GM12873 (cell line): ENCODE data around the gene KCNQ2.

Experiments used
- TF ChIP-seq, protein P1 (sequence below): IDR thresholded peaks from 2 replicates; pipeline ENCODE4 v1.5.1; 2012; ENCODE audit warnings: low read depth, mild to moderate bottlenecking, moderate library complexity, low read length, control low read depth; ENCODE audit not compliant: insufficient read depth; ENCODE audit errors: missing control alignments

The KCNQ2 gene

DNA sequence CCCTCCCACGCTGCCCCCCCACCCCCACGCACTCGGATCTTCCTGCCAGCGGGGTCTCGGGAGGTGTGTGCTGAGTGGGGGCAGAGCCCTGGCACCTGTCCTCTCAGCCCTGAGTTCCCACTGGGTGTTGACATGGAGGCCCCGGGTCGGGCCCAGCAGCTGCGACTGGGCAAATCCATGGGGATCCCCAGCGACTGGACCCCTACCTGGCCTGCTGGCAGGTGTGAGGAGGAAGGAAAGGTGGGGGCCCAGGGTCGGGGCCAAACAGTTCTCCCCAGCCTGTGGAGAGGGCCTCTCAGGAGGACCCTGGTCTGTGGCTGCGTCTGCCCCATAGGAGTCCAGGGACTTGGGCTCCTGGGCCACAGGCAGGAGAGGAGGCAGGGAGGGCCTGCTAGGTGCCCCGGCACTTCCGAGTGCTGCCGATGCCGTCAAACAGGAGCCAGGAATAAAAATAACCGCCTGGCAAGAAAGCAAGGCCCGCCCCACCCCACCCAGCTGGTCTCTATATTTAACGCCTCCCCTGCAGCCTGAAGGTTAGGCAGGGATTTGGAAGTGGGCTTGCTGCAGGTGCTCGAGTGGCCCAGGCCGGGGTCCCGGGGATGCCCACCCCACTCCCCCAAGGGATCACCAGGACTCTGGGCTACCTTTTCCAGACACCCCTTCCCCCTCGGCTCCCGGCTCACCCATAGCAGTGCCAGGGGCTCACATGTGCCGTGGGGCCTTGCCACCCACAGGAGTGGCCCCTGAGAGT is 27.9 kb upstream of the KCNQ2 start:
- TF ChIP-seq, protein P1, sequence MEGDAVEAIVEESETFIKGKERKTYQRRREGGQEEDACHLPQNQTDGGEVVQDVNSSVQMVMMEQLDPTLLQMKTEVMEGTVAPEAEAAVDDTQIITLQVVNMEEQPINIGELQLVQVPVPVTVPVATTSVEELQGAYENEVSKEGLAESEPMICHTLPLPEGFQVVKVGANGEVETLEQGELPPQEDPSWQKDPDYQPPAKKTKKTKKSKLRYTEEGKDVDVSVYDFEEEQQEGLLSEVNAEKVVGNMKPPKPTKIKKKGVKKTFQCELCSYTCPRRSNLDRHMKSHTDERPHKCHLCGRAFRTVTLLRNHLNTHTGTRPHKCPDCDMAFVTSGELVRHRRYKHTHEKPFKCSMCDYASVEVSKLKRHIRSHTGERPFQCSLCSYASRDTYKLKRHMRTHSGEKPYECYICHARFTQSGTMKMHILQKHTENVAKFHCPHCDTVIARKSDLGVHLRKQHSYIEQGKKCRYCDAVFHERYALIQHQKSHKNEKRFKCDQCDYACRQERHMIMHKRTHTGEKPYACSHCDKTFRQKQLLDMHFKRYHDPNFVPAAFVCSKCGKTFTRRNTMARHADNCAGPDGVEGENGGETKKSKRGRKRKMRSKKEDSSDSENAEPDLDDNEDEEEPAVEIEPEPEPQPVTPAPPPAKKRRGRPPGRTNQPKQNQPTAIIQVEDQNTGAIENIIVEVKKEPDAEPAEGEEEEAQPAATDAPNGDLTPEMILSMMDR, result no peak

DNA sequence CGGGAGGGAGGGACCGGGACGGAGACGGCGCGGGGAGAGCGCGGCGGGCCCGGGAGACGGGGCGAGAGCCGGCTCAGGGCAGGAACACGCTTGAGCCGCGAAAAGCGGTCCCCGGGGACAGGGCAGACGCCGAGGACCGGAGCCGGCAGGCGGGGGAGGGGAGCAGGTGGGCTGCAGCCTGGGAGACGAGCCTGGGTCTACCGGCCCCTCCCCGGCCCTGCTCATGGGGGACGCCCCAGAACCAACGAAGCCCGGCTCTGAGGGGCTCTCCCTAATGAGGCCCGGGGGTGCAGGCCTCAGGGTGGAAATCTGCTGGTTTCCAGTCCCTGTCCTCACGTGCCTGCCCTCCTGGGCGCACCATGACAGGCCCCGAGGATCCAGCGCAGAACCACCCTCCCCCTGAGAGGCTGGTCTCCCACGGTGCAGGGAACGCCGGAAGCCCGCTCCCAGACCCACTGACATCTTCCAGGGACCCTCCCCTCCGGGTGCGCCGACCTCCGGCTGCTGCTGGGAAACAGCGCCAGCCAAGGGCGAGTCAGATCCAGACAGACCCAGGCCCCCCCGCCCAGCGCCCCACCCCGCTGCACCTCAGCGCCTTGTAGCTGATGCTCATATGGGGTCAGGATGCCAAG is 27.0 kb upstream of the KCNQ2 start:
- TF ChIP-seq, protein P1, result no peak

DNA sequence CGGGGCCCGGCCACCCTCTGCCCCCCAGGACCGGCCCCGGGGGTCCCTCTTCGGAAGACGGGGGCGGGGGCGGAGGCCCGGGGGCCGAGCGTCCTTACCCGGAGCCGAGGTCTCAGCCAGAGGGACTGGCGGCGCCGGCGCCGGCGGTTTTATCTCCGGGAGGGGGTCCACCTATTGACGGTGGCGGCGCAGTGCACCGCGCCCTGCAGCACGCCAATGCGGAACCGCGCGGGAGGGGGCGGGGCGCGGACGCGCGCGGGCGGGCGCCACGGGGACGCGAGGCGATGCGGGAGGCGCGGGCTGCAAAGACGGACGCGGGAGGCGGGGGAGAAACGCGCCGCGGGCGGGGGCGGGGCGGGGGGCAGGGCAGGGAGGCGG is 26.5 kb upstream of the KCNQ2 start, which contains the start of gene EEF1A2:
Gene EEF1A2 (minus strand): TSS at position 124 of the 378 bp plus-strand sequence. CDS start 1,320 bp downstream, outside the sequence.
- TF ChIP-seq, protein P1, result peak; percentile 12

DNA sequence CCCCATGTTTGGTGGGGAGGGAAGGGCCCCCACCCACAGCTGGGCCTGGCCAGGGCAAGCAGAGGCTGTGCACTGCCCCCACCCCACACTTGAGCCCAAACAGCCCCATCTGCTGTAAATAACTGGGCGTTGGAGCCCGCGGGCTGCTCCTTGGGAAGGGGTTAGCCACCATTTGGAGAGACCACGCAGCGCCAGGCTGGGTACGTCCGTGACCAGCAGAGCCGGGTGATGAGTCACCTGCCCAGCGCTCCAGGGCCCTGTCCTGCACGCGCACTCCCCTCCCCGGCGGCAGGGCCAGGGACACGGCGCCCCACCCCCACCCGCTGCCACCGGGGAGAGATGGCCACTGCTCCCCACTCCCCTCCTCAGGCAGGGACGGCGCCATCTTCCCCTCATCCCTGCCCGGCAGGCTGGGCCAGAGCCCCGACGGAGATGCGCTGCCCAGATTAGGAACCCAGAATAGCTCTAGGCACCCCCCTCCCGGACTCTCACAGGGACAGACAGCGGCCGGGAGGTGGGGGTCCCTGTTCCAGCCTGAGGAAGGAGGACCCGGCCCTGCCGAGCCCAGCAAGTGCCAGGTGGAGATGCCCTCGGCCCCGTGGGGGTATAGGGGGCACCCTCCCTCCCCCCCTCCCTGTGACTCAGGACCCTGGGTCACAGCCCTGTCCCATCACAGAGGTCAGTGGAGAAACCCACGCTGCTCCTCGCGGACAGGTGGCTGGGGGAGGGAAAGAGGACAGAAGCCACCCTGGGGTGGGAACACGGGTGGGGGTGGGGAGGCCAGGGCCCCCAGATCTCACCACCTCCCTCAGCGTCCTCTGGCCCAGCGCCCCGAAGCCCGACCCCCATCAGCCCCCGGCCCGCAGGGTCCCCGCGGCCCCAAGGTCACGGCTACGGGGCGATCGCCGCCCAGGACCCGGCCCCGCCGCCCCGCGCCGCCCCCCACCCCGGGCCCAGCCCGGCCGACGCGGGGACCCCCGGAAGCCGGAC is 25.8 kb upstream of the KCNQ2 start:
- TF ChIP-seq, protein P1, result no peak

DNA sequence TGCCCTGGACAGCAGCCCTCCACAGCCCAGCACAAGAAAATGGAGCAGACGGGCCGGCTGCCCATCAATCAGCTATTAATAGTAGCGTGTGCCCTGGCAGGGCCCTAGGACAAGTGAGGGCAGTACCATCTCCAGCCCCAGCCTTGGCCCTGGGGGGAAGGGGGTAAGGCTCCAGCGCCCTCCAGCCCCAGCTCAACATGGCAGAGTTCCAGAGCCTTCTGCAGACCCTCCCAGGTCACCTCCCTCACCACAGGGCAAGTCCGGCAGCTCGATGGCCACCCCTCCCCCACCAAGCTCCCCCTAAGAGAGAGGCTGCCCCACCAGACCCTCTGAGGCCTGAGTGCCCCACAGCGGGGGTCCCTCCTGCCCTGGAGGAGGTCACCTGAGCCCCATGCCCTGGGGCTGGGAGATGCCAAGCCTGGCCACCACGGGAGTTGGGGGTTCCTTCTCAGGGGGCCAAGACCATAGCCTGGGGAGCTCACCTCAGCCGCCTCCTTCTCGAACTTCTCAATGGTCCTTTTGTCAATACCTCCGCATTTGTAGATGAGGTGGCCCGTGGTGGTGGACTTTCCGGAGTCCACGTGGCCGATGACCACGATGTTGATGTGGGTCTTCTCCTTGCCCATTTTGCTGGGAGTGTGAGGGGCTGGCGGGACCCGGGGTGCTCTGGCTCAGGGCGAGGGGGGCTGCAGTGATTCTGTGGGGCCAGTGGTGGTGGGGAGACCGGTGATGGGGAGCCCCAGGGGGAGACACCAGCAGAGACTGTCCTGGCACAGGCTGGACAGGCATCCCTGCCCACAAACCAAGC is 24.9 kb upstream of the KCNQ2 start:
- TF ChIP-seq, protein P1, result no peak

DNA sequence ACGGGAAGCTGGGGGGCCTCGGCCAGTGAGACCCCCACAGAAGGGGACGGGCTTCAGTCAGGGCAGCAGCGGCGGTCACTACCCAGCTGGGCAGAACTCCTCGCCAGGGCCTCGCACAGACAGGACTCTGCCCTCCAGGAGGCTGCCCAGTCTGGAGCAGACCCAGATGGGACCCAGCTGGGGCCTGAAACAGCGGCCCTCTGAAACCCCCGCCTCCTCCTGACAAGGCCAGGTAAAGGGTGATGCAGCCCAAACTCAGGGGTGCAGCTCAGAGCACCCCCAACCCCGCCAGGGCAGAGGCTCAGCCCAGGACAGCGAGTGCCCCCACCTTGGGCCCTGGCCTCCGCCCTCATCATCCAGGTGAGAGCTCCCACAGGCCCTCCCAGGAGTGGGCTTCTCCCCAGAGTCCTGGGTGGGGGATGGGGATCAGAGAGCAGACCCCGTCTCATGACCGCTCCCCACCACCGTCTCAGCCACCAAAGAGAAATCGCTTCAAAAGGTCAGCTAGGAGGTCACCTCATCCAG is 24.2 kb upstream of the KCNQ2 start:
- TF ChIP-seq, protein P1, result no peak
